ENCODE measurements around the gene ANKRD39. TPM values are rescaled to one million over a fixed set of nuclear protein-coding genes. Genes with fewer than 3 reads are reported as not detected.

The ANKRD39 gene
- total and polyA plus RNA-seq, 2 of the 8 experiments (the other 6 are each of a cell fraction or from before 2014, with no cell fraction given) = 18.5 to 21.3 TPM

DNA sequence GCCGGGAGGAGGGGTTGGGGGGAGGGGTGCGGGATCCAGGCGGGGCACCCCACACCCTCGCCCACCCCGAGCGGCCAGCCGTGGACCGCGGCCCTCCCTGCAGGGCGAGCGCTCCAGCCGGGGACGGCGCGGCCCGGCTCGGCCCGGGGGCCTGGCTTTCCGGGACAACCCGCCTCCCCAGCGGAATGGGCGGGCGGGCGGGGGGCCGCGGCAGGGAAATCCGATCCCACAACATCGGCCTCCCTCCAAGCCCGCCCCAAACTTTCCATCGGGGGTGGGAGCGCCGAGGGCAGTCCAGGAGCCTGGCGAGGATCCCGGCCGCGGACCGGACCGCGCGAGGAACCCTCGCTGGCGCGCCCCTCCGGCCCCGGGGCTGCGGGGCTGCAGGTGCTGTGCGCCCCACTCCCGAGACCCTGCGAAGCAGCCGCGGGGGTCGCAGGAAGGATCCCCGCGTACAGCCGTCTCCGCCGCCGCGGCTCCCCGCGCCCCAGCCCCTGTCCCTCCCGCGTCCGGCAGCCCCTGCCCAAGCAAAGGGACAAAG lies 11.5 kb upstream of the ANKRD39 start (continued):
- TF ChIP-seq JUN (IDR thresholded peaks at IDR 0.05; ENCODE audit: low read depth, low read length) = no peak
- TF ChIP-seq TEAD4 (IDR thresholded peaks at IDR 0.05; ENCODE audit: low read depth, low read length) = no peak
- no peak for TF ChIP-seq NANOG (IDR thresholded peaks at IDR 0.05; ENCODE audit: insufficient read depth, low read depth, low read length, poor library complexity, severe bottlenecking)
- TF ChIP-seq, protein P1, sequence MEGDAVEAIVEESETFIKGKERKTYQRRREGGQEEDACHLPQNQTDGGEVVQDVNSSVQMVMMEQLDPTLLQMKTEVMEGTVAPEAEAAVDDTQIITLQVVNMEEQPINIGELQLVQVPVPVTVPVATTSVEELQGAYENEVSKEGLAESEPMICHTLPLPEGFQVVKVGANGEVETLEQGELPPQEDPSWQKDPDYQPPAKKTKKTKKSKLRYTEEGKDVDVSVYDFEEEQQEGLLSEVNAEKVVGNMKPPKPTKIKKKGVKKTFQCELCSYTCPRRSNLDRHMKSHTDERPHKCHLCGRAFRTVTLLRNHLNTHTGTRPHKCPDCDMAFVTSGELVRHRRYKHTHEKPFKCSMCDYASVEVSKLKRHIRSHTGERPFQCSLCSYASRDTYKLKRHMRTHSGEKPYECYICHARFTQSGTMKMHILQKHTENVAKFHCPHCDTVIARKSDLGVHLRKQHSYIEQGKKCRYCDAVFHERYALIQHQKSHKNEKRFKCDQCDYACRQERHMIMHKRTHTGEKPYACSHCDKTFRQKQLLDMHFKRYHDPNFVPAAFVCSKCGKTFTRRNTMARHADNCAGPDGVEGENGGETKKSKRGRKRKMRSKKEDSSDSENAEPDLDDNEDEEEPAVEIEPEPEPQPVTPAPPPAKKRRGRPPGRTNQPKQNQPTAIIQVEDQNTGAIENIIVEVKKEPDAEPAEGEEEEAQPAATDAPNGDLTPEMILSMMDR (IDR thresholded peaks at IDR 0.05; ENCODE audit: control extremely low read depth in 1 of 3, insufficient read depth in 1 of 3, low read depth in 1 of 3, low read length in 3 of 3) = no peak
- no peak for TF ChIP-seq JUND (IDR thresholded peaks at IDR 0.05; ENCODE audit: low read length)
- TF ChIP-seq RBBP5 (IDR thresholded peaks at IDR 0.05; ENCODE audit: borderline replicate concordance, low read depth, low read length) = no peak
- peak; percentile 31 for TF ChIP-seq KDM4A (IDR thresholded peaks at IDR 0.05; ENCODE audit: low read depth, low read length, severe bottlenecking)
- TF ChIP-seq ASH2L (IDR thresholded peaks at IDR 0.05; ENCODE audit: low read length) = peak; percentile 6
- TF ChIP-seq EZH2 (IDR thresholded peaks at IDR 0.05; ENCODE audit: low read depth, low read length, severe bottlenecking) = no peak
- no peak for TF ChIP-seq TAF7 (optimal IDR thresholded peaks at IDR 0.05; ENCODE audit: borderline replicate concordance, low read depth, low read length)
- no peak for TF ChIP-seq CBX5 (IDR thresholded peaks at IDR 0.05; ENCODE audit: low read depth, low read length)
- no peak for TF ChIP-seq SAP30 (IDR thresholded peaks at IDR 0.05; ENCODE audit: insufficient read depth, insufficient replicate concordance, low read length)
- no peak for TF ChIP-seq HDAC2 (IDR thresholded peaks at IDR 0.05; ENCODE audit: borderline replicate concordance in 1 of 2, low read depth in 2 of 2, low read length in 2 of 2)
- TF ChIP-seq SUZ12 (IDR thresholded peaks at IDR 0.05; ENCODE audit: low read length) = no peak
- no peak for TF ChIP-seq NRF1 (IDR thresholded peaks at IDR 0.05; ENCODE audit: low read depth, low read length)
- TF ChIP-seq, protein P2, sequence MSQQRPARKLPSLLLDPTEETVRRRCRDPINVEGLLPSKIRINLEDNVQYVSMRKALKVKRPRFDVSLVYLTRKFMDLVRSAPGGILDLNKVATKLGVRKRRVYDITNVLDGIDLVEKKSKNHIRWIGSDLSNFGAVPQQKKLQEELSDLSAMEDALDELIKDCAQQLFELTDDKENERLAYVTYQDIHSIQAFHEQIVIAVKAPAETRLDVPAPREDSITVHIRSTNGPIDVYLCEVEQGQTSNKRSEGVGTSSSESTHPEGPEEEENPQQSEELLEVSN (IDR thresholded peaks at IDR 0.05) = no peak
- no peak for TF ChIP-seq RNF2 (IDR thresholded peaks at IDR 0.05; ENCODE audit: borderline replicate concordance, low read depth, low read length, missing control alignments, poor library complexity, severe bottlenecking)
- no peak for TF ChIP-seq SRF (IDR thresholded peaks at IDR 0.05; ENCODE audit: low read depth, low read length)
- TF ChIP-seq, protein P3, sequence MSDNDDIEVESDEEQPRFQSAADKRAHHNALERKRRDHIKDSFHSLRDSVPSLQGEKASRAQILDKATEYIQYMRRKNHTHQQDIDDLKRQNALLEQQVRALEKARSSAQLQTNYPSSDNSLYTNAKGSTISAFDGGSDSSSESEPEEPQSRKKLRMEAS (IDR thresholded peaks at IDR 0.05) = no peak
- TF ChIP-seq SP1 (IDR thresholded peaks at IDR 0.05; ENCODE audit: low read depth, low read length) = 0 out of 2 replicates have a peak, but pooled peaks have one; percentile 12

Measured in H1 (cell line).